Parathyroid adenoma (tissue), 2 donors: ENCODE measurements around the gene SPDEF.
A peak's percentile ranks its signal among the peaks of the same experiment; 100 is the strongest.

Source experiments
- H2AFZ ChIP-seq: fragments of 300-600 bp; sonication (generic); one replicate; pipeline ENCODE4 v1.7.0; 2017; ENCODE audit warnings: antibody characterized with exemption, mild to moderate bottlenecking
- H3K27ac ChIP-seq: fragments of 300-600 bp; sonication (generic); one replicate; pipeline ENCODE4 v1.7.0; 2017
- H3K27me3 ChIP-seq: fragments of 300-600 bp; sonication (generic); one replicate; pipeline ENCODE4 v1.7.0; 2017; ENCODE audit warnings: low read length; ENCODE audit not compliant: control insufficient read depth, insufficient read depth
- H3K36me3 ChIP-seq: fragments of 300-600 bp; sonication (generic); one replicate; pipeline ENCODE4 v1.7.0; 2017; ENCODE audit warnings: low read length; ENCODE audit not compliant: control insufficient read depth, insufficient read depth
- H3K4me1 ChIP-seq: fragments of 300-600 bp; sonication (generic); one replicate; pipeline ENCODE4 v1.7.0; 2017; ENCODE audit warnings: control low read depth
- H3K4me2 ChIP-seq: fragments of 300-600 bp; sonication (generic); one replicate; pipeline ENCODE4 v1.7.0; 2017; ENCODE audit warnings: low read length
- H3K4me3 ChIP-seq: fragments of 300-600 bp; sonication (generic); one replicate; pipeline ENCODE4 v1.7.0; 2017; ENCODE audit warnings: low read depth, low read length
- H3K79me2 ChIP-seq: fragments of 300-600 bp; sonication (generic); one replicate; pipeline ENCODE4 v1.7.0; 2017; ENCODE audit warnings: control low read depth
- H3K9ac ChIP-seq: fragments of 300-600 bp; sonication (generic); one replicate; pipeline ENCODE4 v1.7.0; 2017; ENCODE audit warnings: mild to moderate bottlenecking
- H3K9me3 ChIP-seq: fragments of 300-600 bp; sonication (generic); one replicate; pipeline ENCODE4 v1.7.0; 2017; ENCODE audit warnings: low read length; ENCODE audit not compliant: control insufficient read depth
- CTCF ChIP-seq: fragments of 300-600 bp; sonication (generic); IDR thresholded peaks from one replicate; pipeline ENCODE4 v1.7.0; 2017; ENCODE audit warnings: antibody characterized with exemption, mild to moderate bottlenecking
- donor health status: primary hyperparathyroidism.

SPDEF gene

GRCh38 chr6:34514593-34515472 lies 41.3 kb downstream of the SPDEF start:
- TF ChIP-seq CTCF = no peak
- H3K27me3 ChIP-seq = no peaks in the 10 kb centered on the region
- H3K4me1 ChIP-seq = no peaks in the 10 kb centered on the region
- no peak overlapping the region for H3K9ac ChIP-seq
- peak overlapping the region; percentile 73 for H2AFZ ChIP-seq
- no peaks in the 10 kb centered on the region for H3K36me3 ChIP-seq
- no peak overlapping the region for H3K27ac ChIP-seq
- no peaks in the 10 kb centered on the region for H3K79me2 ChIP-seq
- H3K9me3 ChIP-seq = no peaks in the 10 kb centered on the region
- H3K4me3 ChIP-seq = no peak overlapping the region
- H3K4me2 ChIP-seq = no peak overlapping the region

- no peak overlapping the region for H2AFZ ChIP-seq
- H3K4me2 ChIP-seq = no peak overlapping the region
- no peaks in the 10 kb centered on the region for H3K9me3 ChIP-seq
- H3K9ac ChIP-seq = no peak overlapping the region
- no peaks in the 10 kb centered on the region for H3K79me2 ChIP-seq
- H3K27me3 ChIP-seq = no peaks in the 10 kb centered on the region
- H3K36me3 ChIP-seq = no peaks in the 10 kb centered on the region
- no peaks in the 10 kb centered on the region for H3K4me1 ChIP-seq
- TF ChIP-seq CTCF = no peak
- H3K27ac ChIP-seq = no peak overlapping the region
- no peak overlapping the region for H3K4me3 ChIP-seq
Observed at GRCh38 chr6:34514112-34514511, 42.0 kb downstream of the SPDEF start.

- Histone ChIP-seq H3K27ac (no peak overlapping the region), H3K79me2 (no peaks in the 10 kb centered on the region), H3K36me3 (no peaks in the 10 kb centered on the region), H3K27me3 (no peaks in the 10 kb centered on the region), H3K4me3 (no peak overlapping the region), H3K4me2 (no peak overlapping the region), H2AFZ (no peak overlapping the region), H3K4me1 (no peaks in the 10 kb centered on the region), H3K9me3 (no peaks in the 10 kb centered on the region), H3K9ac (no peak overlapping the region)
- no peak for TF ChIP-seq CTCF
Observed at GRCh38 chr6:34513646-34514045, 42.5 kb downstream of the SPDEF start.

GRCh38 chr6:34512738-34513115 lies 43.4 kb downstream of the SPDEF start:
- no peak overlapping the region for H3K27ac ChIP-seq
- no peak overlapping the region for H2AFZ ChIP-seq
- H3K27me3 ChIP-seq = no peaks in the 10 kb centered on the region
- no peaks in the 10 kb centered on the region for H3K36me3 ChIP-seq
- no peak overlapping the region for H3K9ac ChIP-seq
- no peaks in the 10 kb centered on the region for H3K9me3 ChIP-seq
- no peak for TF ChIP-seq CTCF
- H3K4me3 ChIP-seq = no peak overlapping the region
- no peak overlapping the region for H3K4me2 ChIP-seq
- no peaks in the 10 kb centered on the region for H3K79me2 ChIP-seq
- no peaks in the 10 kb centered on the region for H3K4me1 ChIP-seq
